D721Med (cell line): Measurements from ENCODE around the gene LRRC74B.
"Not testable (repeated sequence)": the region's sequence is repeated elsewhere in the genome, so short reads cannot be mapped to it uniquely, and the experiment has no call there.

Experiments
- DNase-seq: peaks from one replicate; pipeline ENCODE4 v3.0.0; 2011; ENCODE audit warnings: low spot score; ENCODE audit not compliant: insufficient read length
- FAIRE-seq: peaks from 2 replicates; lab custom pipeline; 2011; peaks lifted over from hg19 to GRCh38; lab: Jason Lieb, UNC
- CTCF ChIP-seq: IDR thresholded peaks from 2 replicates; pipeline ENCODE4 v1.5.1; 2012; ENCODE audit warnings: mild to moderate bottlenecking, control low read depth; ENCODE audit not compliant: insufficient read depth; ENCODE audit errors: missing control alignments

Gene LRRC74B

GRCh38 chr22:21038405-21038804 lies 7.3 kb upstream of the LRRC74B start:
- FAIRE-seq (no peak), DNase-seq (no peak)
- TF ChIP-seq CTCF: no peak

- not testable (repeated sequence) for FAIRE-seq, DNase-seq
Measured at GRCh38 chr22:21039158-21039557, 6.6 kb upstream of the LRRC74B start.

- FAIRE-seq: no peak
- TF ChIP-seq CTCF: no peak
- no peak for DNase-seq
Measured at GRCh38 chr22:21041937-21042336, 3.8 kb upstream of the LRRC74B start.

GRCh38 chr22:21042978-21043859 lies 2.5 kb upstream of the LRRC74B start:
- TF ChIP-seq CTCF: no peak
- DNase-seq (no peak), FAIRE-seq (no peak)

- DNase-seq: no peak
- no peak for FAIRE-seq
- TF ChIP-seq CTCF: no peak
Measured at GRCh38 chr22:21043860-21044535, 1.7 kb upstream of the LRRC74B start.

- FAIRE-seq (no peak), DNase-seq (no peak)
- no peak for TF ChIP-seq CTCF
Measured at GRCh38 chr22:21044931-21045584, 688 bp upstream of the LRRC74B start.

- TF ChIP-seq CTCF: no peak
- DNase-seq (no peak), FAIRE-seq (no peak)
Measured at GRCh38 chr22:21047035-21047661, 1.4 kb downstream of the LRRC74B start.
